Effector memory CD8-positive, alpha-beta T cell (primary cell): ENCODE measurements around the gene FAM43B.

ENCODE experiments used
- ATAC-seq: fragments of 150-1000 bp; cut with Tn5 transposase; replicated peaks from 2 replicates; pipeline ENCODE4 v1.10.0; 2021; ENCODE audit warnings: mild to moderate bottlenecking, moderate library complexity
- DNase-seq, 3 experiments: peaks; one replicate each; pipeline ENCODE4 v3.0.0; 2021
- H3K27ac Mint-ChIP-seq, 2 donors: one replicate each; pipeline ENCODE4 v1.8.0; 2022; ENCODE audit warnings: mild to moderate bottlenecking in 2 of 2, mixed read lengths in 2 of 2, moderate library complexity in 2 of 2
- H3K27me3 Mint-ChIP-seq, 2 donors: one replicate each; pipeline ENCODE4 v1.8.0; 2022; ENCODE audit warnings: mixed read lengths in 2 of 2
- H3K36me3 Mint-ChIP-seq: one replicate; pipeline ENCODE4 v1.8.0; 2022; ENCODE audit warnings: mild to moderate bottlenecking, moderate library complexity, mixed read lengths; ENCODE audit not compliant: insufficient read depth
- H3K4me1 Mint-ChIP-seq, 2 donors: one replicate each; pipeline ENCODE4 v1.8.0; 2022; ENCODE audit warnings: low read depth in 2 of 2, mixed read lengths in 2 of 2
- H3K4me3 Mint-ChIP-seq, 2 donors: one replicate each; pipeline ENCODE4 v1.8.0; 2022; ENCODE audit warnings: mild to moderate bottlenecking in 2 of 2, mixed read lengths in 2 of 2, moderate library complexity in 2 of 2
- H3K9me3 Mint-ChIP-seq, 2 donors: one replicate each; pipeline ENCODE4 v1.8.0; 2022; ENCODE audit warnings: mixed read lengths in 2 of 2

The FAM43B gene

DNA sequence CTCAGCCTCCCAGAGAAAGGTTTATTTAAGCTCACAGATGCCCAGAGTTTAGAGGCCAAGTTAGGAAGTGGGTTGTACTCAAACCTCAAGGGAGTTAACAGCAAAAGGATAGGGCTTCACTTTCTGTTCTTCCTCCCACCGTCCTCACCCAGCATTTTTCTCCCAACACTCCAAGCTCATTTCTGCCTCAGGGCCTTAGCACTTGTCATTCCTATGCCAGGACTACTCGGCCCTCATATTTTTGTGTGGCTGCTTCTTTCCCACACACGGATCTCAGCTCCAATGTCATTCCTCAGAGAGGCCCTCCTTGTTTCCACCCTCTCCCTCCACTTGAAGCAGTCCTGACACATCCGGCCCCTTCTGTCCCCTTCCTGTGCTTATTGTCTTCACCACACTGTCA is 12.9 kb downstream of the FAM43B start:
- ATAC-seq (no peak), DNase-seq (no peak)
- Mint-ChIP-seq H3K36me3 (no peaks in the 10 kb centered on the region), H3K27ac (no peak overlapping the region), H3K4me3 (no peak overlapping the region), H3K9me3 (peaks cover 0 to 2% of the 10 kb centered on the region in 2 donors), H3K4me1 (no peaks in the 10 kb centered on the region), H3K27me3 (peaks cover 68 to 98% of the 10 kb centered on the region in 2 donors)

GRCh38 chr1:20569523-20570098 is 17.2 kb downstream of the FAM43B start:
- Mint-ChIP-seq H3K9me3 (peaks cover 0 to 2% of the 10 kb centered on the region in 2 donors), H3K4me1 (peaks cover 0 to 2% of the 10 kb centered on the region in 2 donors), H3K4me3 (no peak overlapping the region), H3K27me3 (peaks cover 64 to 88% of the 10 kb centered on the region in 2 donors), H3K27ac (no peak overlapping the region), H3K36me3 (no peaks in the 10 kb centered on the region)
- ATAC-seq (no peak), DNase-seq (no peak)

DNA sequence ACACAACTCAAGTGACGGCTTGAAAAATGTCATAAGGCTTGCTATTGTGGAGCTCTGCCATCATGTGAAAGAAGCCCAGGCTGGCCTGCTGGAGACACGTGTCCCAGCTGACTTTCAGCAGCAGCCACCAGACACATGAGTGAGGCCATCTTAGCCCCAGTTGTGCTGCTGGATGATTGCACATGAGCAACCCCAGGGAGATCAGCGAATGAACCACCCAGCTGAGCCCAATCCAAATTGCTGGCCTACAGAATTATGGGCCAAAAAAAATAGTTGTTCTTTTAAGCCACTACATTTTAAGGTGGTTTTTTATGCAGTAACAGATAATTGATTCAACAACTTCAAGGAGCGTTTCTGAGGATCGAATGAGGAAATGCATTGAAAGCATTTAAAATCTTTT is 19.1 kb downstream of the FAM43B start:
- Mint-ChIP-seq H3K36me3 (no peaks in the 10 kb centered on the region), H3K4me1 (peaks cover 0 to 2% of the 10 kb centered on the region in 2 donors), H3K9me3 (peaks cover 0 to 2% of the 10 kb centered on the region in 2 donors), H3K27me3 (peaks cover 70 to 82% of the 10 kb centered on the region in 2 donors), H3K4me3 (no peak overlapping the region), H3K27ac (no peak overlapping the region)
- DNase-seq = no peak
- ATAC-seq = no peak

DNA sequence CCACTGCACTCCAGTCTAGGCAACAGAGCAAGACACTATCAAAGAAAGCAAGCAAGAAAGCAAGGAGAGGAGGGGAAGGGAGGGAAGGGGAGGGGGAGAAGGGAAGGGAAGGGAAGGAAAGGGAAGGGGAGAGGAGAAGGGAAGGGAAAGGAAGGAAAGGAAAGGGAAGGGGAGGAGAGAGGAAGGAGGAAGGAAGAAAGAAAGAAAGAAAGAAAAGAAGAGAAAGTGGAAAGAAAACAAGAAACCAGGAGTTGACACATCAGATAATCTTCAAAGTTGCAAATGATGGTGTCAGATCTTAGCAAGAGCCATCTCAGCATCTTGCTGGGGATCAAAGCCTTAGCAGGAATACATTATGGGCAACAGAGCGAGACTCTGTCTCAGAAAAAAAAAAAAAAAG is 21.6 kb downstream of the FAM43B start:
- ATAC-seq (no peak), DNase-seq (no peak)
- no peak overlapping the region for H3K4me3 Mint-ChIP-seq
- peaks cover 57 to 63% of the 10 kb centered on the region in 2 donors for H3K27me3 Mint-ChIP-seq
- H3K9me3 Mint-ChIP-seq = peaks cover 0 to 2% of the 10 kb centered on the region in 2 donors
- peaks cover 0 to 2% of the 10 kb centered on the region in 2 donors for H3K4me1 Mint-ChIP-seq
- H3K27ac Mint-ChIP-seq = no peak overlapping the region
- no peaks in the 10 kb centered on the region for H3K36me3 Mint-ChIP-seq

- H3K27ac Mint-ChIP-seq = no peak overlapping the region
These were observed 22.5 kb downstream of the FAM43B start for GRCh38 chr1:20574686-20575540.

GRCh38 chr1:20575541-20576336 is 23.4 kb downstream of the FAM43B start:
- Mint-ChIP-seq H3K27ac (no peak overlapping the region), H3K27me3 (peaks cover 40 to 51% of the 10 kb centered on the region in 2 donors), H3K4me3 (no peak overlapping the region), H3K4me1 (peaks cover 0 to 2% of the 10 kb centered on the region in 2 donors), H3K9me3 (no peaks in the 10 kb centered on the region), H3K36me3 (no peaks in the 10 kb centered on the region)
- DNase-seq (no peak), ATAC-seq (no peak)

More at GRCh38 chr1:20574686-20575540, 22.5 kb downstream of the FAM43B start:
- Mint-ChIP-seq H3K36me3 (no peaks in the 10 kb centered on the region), H3K27me3 (peaks cover 48 to 59% of the 10 kb centered on the region in 2 donors), H3K4me3 (no peak overlapping the region), H3K4me1 (peaks cover 0 to 2% of the 10 kb centered on the region in 2 donors), H3K9me3 (no peaks in the 10 kb centered on the region)
- DNase-seq (peak in 2 of 3 experiments; percentile 21 to 38), ATAC-seq (peak; percentile 48)

- Mint-ChIP-seq H3K4me1 (peaks cover 0 to 2% of the 10 kb centered on the region in 2 donors), H3K27ac (no peak overlapping the region), H3K27me3 (peaks cover 25 to 38% of the 10 kb centered on the region in 2 donors), H3K36me3 (no peaks in the 10 kb centered on the region), H3K9me3 (no peaks in the 10 kb centered on the region), H3K4me3 (no peak overlapping the region)
- DNase-seq = no peak
- ATAC-seq = no peak
These were observed 25.7 kb downstream of the FAM43B start for GRCh38 chr1:20578062-20578461.

- H3K27ac Mint-ChIP-seq = no peak overlapping the region
- ATAC-seq (no peak), DNase-seq (no peak)
- H3K27me3 Mint-ChIP-seq = peaks cover 17 to 30% of the 10 kb centered on the region in 2 donors
- H3K9me3 Mint-ChIP-seq = no peaks in the 10 kb centered on the region
- no peak overlapping the region for H3K4me3 Mint-ChIP-seq
- H3K36me3 Mint-ChIP-seq = no peaks in the 10 kb centered on the region
- peaks cover 0 to 2% of the 10 kb centered on the region in 2 donors for H3K4me1 Mint-ChIP-seq
These were observed 26.5 kb downstream of the FAM43B start for GRCh38 chr1:20578721-20579395.

DNA sequence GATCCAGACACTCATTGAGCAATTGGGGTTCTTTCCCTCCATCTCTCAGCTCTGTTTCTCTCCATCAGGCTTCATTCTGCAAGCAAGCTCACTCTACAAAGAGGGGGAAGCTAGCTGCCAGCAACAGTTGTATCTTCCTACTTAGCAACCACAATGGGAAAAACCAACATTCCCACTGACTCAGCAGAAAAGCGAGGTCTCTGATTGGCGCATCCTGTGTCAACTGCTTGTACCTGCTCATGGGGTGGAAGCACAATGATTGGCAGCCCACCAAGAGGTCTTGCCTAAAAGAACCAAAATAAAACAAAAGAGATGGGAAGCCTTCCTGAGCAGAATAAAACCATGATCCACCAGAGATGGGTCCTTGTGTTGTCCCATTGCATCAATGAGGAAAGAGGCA is 32.5 kb downstream of the FAM43B start:
- H3K9me3 Mint-ChIP-seq = no peaks in the 10 kb centered on the region
- no peak for ATAC-seq
- peaks cover 10% of the 10 kb centered on the region in 2 donors for H3K4me1 Mint-ChIP-seq
- no peaks in the 10 kb centered on the region for H3K36me3 Mint-ChIP-seq
- DNase-seq = no peak
- no peak overlapping the region for H3K4me3 Mint-ChIP-seq
- H3K27me3 Mint-ChIP-seq = peaks cover 35 to 54% of the 10 kb centered on the region in 2 donors
- no peak overlapping the region for H3K27ac Mint-ChIP-seq

DNA sequence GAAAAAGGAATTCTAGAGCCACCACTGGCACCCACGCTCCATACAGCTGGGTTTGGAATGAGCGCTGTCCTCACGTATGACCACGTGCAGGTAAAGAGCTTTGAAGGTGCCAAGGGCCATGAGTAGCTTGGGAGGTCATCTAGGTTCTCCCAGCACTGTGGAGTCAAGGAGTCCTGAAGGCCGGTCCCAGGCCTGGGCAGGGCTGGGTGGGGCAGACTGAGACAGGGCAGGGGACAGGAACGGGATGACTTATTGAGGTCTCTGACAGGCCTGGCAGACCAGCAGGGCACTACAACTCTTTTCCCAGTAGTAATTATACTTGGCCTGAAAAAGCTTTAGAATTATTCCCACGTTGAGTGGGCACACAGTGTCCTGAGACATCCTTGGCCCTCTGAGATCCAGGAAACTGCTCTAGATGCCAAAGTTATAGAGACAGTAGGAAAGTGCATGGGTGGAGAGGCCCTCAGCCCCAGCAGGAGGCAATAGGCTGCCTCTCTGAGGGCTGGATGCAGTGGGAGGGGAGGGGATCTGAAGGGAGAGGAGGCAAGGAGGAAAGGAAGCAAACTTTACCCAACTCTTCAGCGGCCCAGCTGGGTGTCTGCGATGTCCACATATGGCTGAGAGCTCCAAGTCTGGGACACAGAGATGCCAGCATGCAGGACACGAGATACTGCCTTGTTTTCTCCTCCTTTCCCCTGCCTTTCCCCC is 34.7 kb downstream of the FAM43B start:
- Mint-ChIP-seq H3K9me3 (no peaks in the 10 kb centered on the region), H3K27ac (no peak overlapping the region), H3K27me3 (peaks cover 54 to 77% of the 10 kb centered on the region in 2 donors), H3K36me3 (no peaks in the 10 kb centered on the region), H3K4me1 (peaks cover 10 to 11% of the 10 kb centered on the region in 2 donors), H3K4me3 (no peak overlapping the region)
- ATAC-seq = no peak
- DNase-seq = no peak

DNA sequence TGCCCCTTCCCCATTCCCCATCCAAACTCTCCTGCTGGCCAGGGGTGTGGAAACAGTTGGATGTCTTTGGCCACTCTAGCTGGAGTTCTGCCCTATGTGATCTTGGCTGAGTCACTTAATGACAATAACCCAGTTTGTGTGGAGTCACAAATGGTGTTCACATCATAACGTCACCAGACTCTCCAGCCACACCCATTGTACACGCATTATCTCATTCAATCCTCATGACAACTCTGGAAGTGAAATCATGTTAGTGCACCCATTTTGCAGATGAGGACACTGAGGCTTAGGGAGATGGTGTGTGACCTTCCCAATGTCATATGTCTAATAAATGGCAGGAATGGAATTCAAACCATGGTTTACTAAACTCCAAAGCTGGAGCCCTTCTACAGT is 35.3 kb downstream of the FAM43B start:
- Mint-ChIP-seq H3K27me3 (peaks cover 59 to 82% of the 10 kb centered on the region in 2 donors), H3K36me3 (no peaks in the 10 kb centered on the region), H3K4me3 (no peak overlapping the region), H3K4me1 (peaks cover 10 to 11% of the 10 kb centered on the region in 2 donors), H3K27ac (no peak overlapping the region), H3K9me3 (no peaks in the 10 kb centered on the region)
- DNase-seq (no peak), ATAC-seq (no peak)

- Mint-ChIP-seq H3K9me3 (no peaks in the 10 kb centered on the region), H3K27ac (peak within 1 kb of the TSS in 1 of 2 donors; percentile 82), H3K27me3 (peaks cover 69 to 93% of the 10 kb centered on the region in 2 donors), H3K4me1 (peaks cover 10 to 11% of the 10 kb centered on the region in 2 donors), H3K36me3 (no peaks in the 10 kb centered on the region), H3K4me3 (peak within 1 kb of the TSS in 1 of 2 donors; percentile 45)
- DNase-seq = no peak
- ATAC-seq = no peak
These were observed 36.4 kb downstream of the FAM43B start, which contains the start of gene CDA for GRCh38 chr1:20588634-20589225. Gene CDA (plus strand): TSS chr1:20589097. CDS start chr1:20589130, 33 bp downstream.
